Gastrocnemius medialis (tissue), 4 donors: ENCODE results near the gene ANKRD33. TPM values are rescaled to one million over a fixed set of nuclear protein-coding genes. Genes with fewer than 3 reads are reported as not detected.

Experiments used
- ATAC-seq, 2 donors: fragments of 150-250 bp; one replicate each; pipeline ENCODE4 v1.9.1; 2016
- DNase-seq, 2 donors: peaks; one replicate each; pipeline ENCODE4 v3.0.0-alpha.2; 2019
- H3K27ac ChIP-seq, 4 donors: fragments of 200-600 bp; sonication (generic); 1 replicate in 1 of 4; 2 replicates in 3 of 4; pipeline ENCODE4 v1.5.1; 2016 to 2018; ENCODE audit warnings: mild to moderate bottlenecking in 2 of 4, moderate library complexity in 1 of 4
- H3K27me3 ChIP-seq, 3 donors: fragments of 200-600 bp; sonication (generic) in 2 of 3; 1 replicate in 1 of 3; 2 replicates in 2 of 3; pipeline versions ENCODE4 v1.5.1 to v1.6.0; 2016 to 2019; ENCODE audit warnings: mild to moderate bottlenecking in 1 of 3, moderate library complexity in 1 of 3
- H3K36me3 ChIP-seq, 2 donors: fragments of 200-600 bp; sonication (generic) in 1 of 2; one replicate each; pipeline ENCODE4 v1.5.1; 2017 to 2018
- H3K4me1 ChIP-seq, 2 donors: fragments of 200-600 bp; sonication (generic) in 1 of 2; one replicate each; pipeline ENCODE4 v1.5.1; 2016 to 2017; ENCODE audit warnings: mild to moderate bottlenecking in 2 of 2
- H3K4me3 ChIP-seq, 4 donors: fragments of 200-600 bp; sonication (generic) in 3 of 4; 1 replicate in 1 of 4; 2 replicates in 3 of 4; pipeline ENCODE4 v1.5.1; 2016 to 2019; ENCODE audit warnings: mild to moderate bottlenecking in 2 of 4
- H3K9me3 ChIP-seq, 3 donors: fragments of 200-600 bp; sonication (generic) in 2 of 3; 1 replicate in 1 of 3; 2 replicates in 2 of 3; pipeline ENCODE4 v1.5.1; 2016 to 2019
- CTCF ChIP-seq, 5 experiments: fragments of 450-650 bp in 3 of 5; fragments of 200-600 bp in 2 of 5; sonication (generic) in 2 of 5; IDR thresholded peaks in 4 of 5; conservative IDR thresholded peaks in 1 of 5; 1 replicate in 4 of 5; 2 replicates in 1 of 5; pipeline ENCODE4 v1.5.1; 2016 to 2019; ENCODE audit warnings: antibody characterized with exemption in 5 of 5, mild to moderate bottlenecking in 3 of 5, moderate library complexity in 3 of 5
- POLR2A ChIP-seq, 2 donors: fragments of 450-650 bp; IDR thresholded peaks; one replicate each; pipeline ENCODE4 v1.6.1; 2017; ENCODE audit warnings: antibody characterized with exemption in 2 of 2, mild to moderate bottlenecking in 2 of 2, moderate library complexity in 2 of 2
- in situ Hi-C, 4 donors: fragments of 200-750 bp; cut with MboI; loops; one replicate each; pipeline versions ENCODE4 v1.15.0 to v1.8.0; 2017; ENCODE audit warnings: low sequenced_read_pairs in 4 of 4
- intact Hi-C: fragments of 100-400 bp; cut with DNase I; formaldehyde crosslinking; loops from one replicate; pipeline ENCODE4 v1.15.1; 2023; ENCODE audit warnings: low total_unique reads
- total RNA-seq, 4 donors: library from RNA; depleted of rRNA; stranded (reverse); fragments of >200 nt; gene quantifications; one replicate each; pipeline versions ENCODE4 v1.1.0 to v1.2.3, GENCODE V29; 2016

ANKRD33 gene
- total RNA-seq, 4 donors from 2014 or later: not detected

GRCh38 chr12:51896236-51896635 lies 8.3 kb downstream of the ANKRD33 start:
- ATAC-seq: no peak
- intact Hi-C loops: no loop called here
- in situ Hi-C loops: loop anchor here in 2 of 4 donors (10.0 kb wide), 1 partner anchor 79 kb away; no protein-coding TSS in a partner anchor

GRCh38 chr12:51897181-51897580 lies 9.3 kb downstream of the ANKRD33 start:
- ATAC-seq (peak; percentile 49 to 57), DNase-seq (no peak)
- H3K9me3 ChIP-seq: no peaks in the 10 kb centered on the region
- in situ Hi-C loops (loop anchor here in 2 of 4 donors (10.0 kb wide), 1 partner anchor 78 kb away; no protein-coding TSS in a partner anchor), intact Hi-C loops (no loop called here)
- TF ChIP-seq POLR2A (IDR thresholded peaks at IDR 0.05) (no peak), CTCF (IDR thresholded peaks at IDR 0.05 in 4 of 5, conservative IDR thresholded peaks at IDR 0.05 in 1 of 5) (no peak)
- H3K27ac ChIP-seq: peak overlapping the region; percentile 52 to 69 (median 56)
- H3K4me1 ChIP-seq: peaks cover 4 to 8% of the 10 kb centered on the region in 2 donors
- no peaks in the 10 kb centered on the region for H3K36me3 ChIP-seq
- H3K4me3 ChIP-seq: no peak overlapping the region
- H3K27me3 ChIP-seq: no peaks in the 10 kb centered on the region

More at GRCh38 chr12:51896236-51896635, 8.3 kb downstream of the ANKRD33 start:
- TF ChIP-seq POLR2A (IDR thresholded peaks at IDR 0.05) (no peak), CTCF (IDR thresholded peaks at IDR 0.05 in 4 of 5, conservative IDR thresholded peaks at IDR 0.05 in 1 of 5) (no peak)
- Histone ChIP-seq H3K4me1 (peaks cover 4 to 8% of the 10 kb centered on the region in 2 donors), H3K27me3 (no peaks in the 10 kb centered on the region), H3K4me3 (no peak overlapping the region), H3K27ac (peak overlapping the region; percentile 33 to 69 (median 54)), H3K9me3 (no peaks in the 10 kb centered on the region), H3K36me3 (no peaks in the 10 kb centered on the region)
- DNase-seq: no peak

GRCh38 chr12:51898506-51898905 lies 10.6 kb downstream of the ANKRD33 start:
- no peaks in the 10 kb centered on the region for H3K9me3 ChIP-seq
- DNase-seq (no peak), ATAC-seq (no peak)
- H3K4me1 ChIP-seq: peaks cover 4 to 8% of the 10 kb centered on the region in 2 donors
- in situ Hi-C loops: loop anchor here in 2 of 4 donors (10.0 kb wide), 1 partner anchor 76 kb away; no protein-coding TSS in a partner anchor
- H3K27ac ChIP-seq: no peak overlapping the region
- TF ChIP-seq CTCF (IDR thresholded peaks at IDR 0.05 in 4 of 5, conservative IDR thresholded peaks at IDR 0.05 in 1 of 5): no peak
- no peak for TF ChIP-seq POLR2A (IDR thresholded peaks at IDR 0.05)
- no peaks in the 10 kb centered on the region for H3K36me3 ChIP-seq
- H3K4me3 ChIP-seq: no peak overlapping the region
- no peaks in the 10 kb centered on the region for H3K27me3 ChIP-seq
- intact Hi-C loops: no loop called here

DNA sequence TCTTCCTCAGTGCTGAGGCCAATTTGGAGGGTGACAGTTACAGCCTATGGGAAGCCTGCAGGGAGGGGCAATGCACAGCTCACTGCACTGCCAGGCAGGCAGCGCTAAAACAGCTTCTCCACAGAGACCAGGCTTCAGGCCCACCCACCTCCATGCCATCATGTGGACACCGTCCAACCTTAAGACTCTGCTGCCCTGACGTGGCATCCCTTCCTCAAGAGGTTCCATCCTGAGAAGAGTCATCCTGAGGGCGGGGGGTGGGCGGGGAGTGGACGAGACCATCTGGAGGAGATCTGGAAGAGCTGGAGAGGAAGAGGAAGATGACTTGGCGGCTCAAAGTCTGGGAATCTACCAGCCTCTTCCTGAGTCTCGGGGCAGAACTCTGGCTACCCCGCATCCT lies 11.0 kb downstream of the ANKRD33 start:
- Histone ChIP-seq H3K9me3 (no peaks in the 10 kb centered on the region), H3K4me3 (no peak overlapping the region), H3K27me3 (no peaks in the 10 kb centered on the region), H3K27ac (no peak overlapping the region), H3K36me3 (no peaks in the 10 kb centered on the region), H3K4me1 (peaks cover 7 to 8% of the 10 kb centered on the region in 2 donors)
- in situ Hi-C loops (loop anchor here in 2 of 4 donors (10.0 kb wide), 1 partner anchor 76 kb away; no protein-coding TSS in a partner anchor), intact Hi-C loops (no loop called here)
- TF ChIP-seq POLR2A (IDR thresholded peaks at IDR 0.05) (no peak), CTCF (IDR thresholded peaks at IDR 0.05 in 4 of 5, conservative IDR thresholded peaks at IDR 0.05 in 1 of 5) (no peak)
- DNase-seq (no peak), ATAC-seq (no peak)
